22Rv1 (cell line): ENCODE measurements around the gene EDN3.

Experiments
- ZFX ChIP-seq: fragments of 450-650 bp; IDR thresholded peaks from 2 replicates; pipeline ENCODE4 v1.6.1; 2017; ENCODE audit warnings: antibody characterized with exemption, borderline replicate concordance
- TF ChIP-seq, protein P1 (sequence below): fragments of 450-650 bp; IDR thresholded peaks from 2 replicates; pipeline ENCODE4 v1.5.1; 2017; ENCODE audit warnings: mild to moderate bottlenecking

DNA sequence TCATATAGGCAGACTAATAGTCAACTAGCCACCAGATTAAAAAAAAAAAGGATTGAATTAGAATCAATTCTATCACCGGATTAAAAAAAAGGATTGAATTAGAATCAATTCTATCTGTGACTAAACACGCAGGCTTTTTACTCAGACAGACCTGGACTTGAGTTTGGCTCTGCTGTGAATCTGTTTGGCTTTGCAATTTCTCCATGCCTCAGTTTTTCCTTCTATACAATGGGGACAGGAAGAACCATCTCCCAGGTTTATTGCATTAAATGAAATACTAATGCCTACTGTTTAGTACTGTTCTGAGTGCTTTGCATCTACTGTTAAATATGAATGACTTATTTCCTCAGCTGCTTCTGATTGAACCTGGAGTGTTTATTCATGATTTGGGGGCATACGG is 30.0 kb upstream of the EDN3 start:
- TF ChIP-seq, protein P1, sequence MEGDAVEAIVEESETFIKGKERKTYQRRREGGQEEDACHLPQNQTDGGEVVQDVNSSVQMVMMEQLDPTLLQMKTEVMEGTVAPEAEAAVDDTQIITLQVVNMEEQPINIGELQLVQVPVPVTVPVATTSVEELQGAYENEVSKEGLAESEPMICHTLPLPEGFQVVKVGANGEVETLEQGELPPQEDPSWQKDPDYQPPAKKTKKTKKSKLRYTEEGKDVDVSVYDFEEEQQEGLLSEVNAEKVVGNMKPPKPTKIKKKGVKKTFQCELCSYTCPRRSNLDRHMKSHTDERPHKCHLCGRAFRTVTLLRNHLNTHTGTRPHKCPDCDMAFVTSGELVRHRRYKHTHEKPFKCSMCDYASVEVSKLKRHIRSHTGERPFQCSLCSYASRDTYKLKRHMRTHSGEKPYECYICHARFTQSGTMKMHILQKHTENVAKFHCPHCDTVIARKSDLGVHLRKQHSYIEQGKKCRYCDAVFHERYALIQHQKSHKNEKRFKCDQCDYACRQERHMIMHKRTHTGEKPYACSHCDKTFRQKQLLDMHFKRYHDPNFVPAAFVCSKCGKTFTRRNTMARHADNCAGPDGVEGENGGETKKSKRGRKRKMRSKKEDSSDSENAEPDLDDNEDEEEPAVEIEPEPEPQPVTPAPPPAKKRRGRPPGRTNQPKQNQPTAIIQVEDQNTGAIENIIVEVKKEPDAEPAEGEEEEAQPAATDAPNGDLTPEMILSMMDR: no peak
- TF ChIP-seq ZFX: no peak
